Fibroblast of lung (primary cell): ENCODE data around the gene CTNNA2. TPM values are rescaled to one million over a fixed set of nuclear protein-coding genes. Genes with fewer than 3 reads are reported as not detected.

Source experiments
- DNase-seq, 2 donors: peaks; one replicate each; pipeline versions ENCODE4 v3.0.0 to v3.0.0-alpha.2; 2010; ENCODE audit warnings: low read depth in 2 of 2
- H2AFZ ChIP-seq: 2 replicates; pipeline ENCODE4 v1.5.1; 2012; ENCODE audit warnings: low read length, control low read depth, inconsistent platforms
- H3K27ac ChIP-seq: 2 replicates; pipeline ENCODE4 v1.5.1; 2011; ENCODE audit warnings: low read length, control low read depth; ENCODE audit not compliant: insufficient read depth
- H3K27me3 ChIP-seq: 2 replicates; pipeline ENCODE4 v1.5.1; 2011; ENCODE audit warnings: mild to moderate bottlenecking, low read length; ENCODE audit not compliant: control insufficient read depth, insufficient read depth
- H3K36me3 ChIP-seq: 2 replicates; pipeline ENCODE4 v1.5.1; 2011; ENCODE audit warnings: low read length; ENCODE audit not compliant: control insufficient read depth, insufficient read depth
- H3K4me1 ChIP-seq: 2 replicates; pipeline ENCODE4 v1.5.1; 2011; ENCODE audit warnings: low read length; ENCODE audit not compliant: control insufficient read depth, insufficient read depth; ENCODE audit errors: extremely low read depth
- H3K4me2 ChIP-seq: 2 replicates; pipeline ENCODE4 v1.5.1; 2011; ENCODE audit warnings: low read length, control low read depth; ENCODE audit not compliant: insufficient read depth; ENCODE audit errors: extremely low read depth
- H3K4me3 ChIP-seq, 4 experiments: fragments of 200-600 bp in 1 of 4; sonication (generic) in 1 of 4; replicated peaks in 1 of 4; 2 replicates each; pipeline ENCODE4 v1.5.1; 2011 to 2016; ENCODE audit warnings: low read length in 4 of 4, low read depth in 3 of 4, mild to moderate bottlenecking in 3 of 4, control low read depth in 2 of 4, inconsistent platforms in 1 of 4, mixed read lengths in 1 of 4; ENCODE audit not compliant: insufficient read depth in 1 of 4; ENCODE audit errors: control extremely low read depth in 1 of 4
- H3K79me2 ChIP-seq: 2 replicates; pipeline ENCODE4 v1.5.1; 2012; ENCODE audit warnings: mild to moderate bottlenecking, low read length, inconsistent platforms; ENCODE audit not compliant: control insufficient read depth, insufficient read depth
- H3K9ac ChIP-seq: 2 replicates; pipeline ENCODE4 v1.5.1; 2011; ENCODE audit warnings: mild to moderate bottlenecking, low read length, control low read depth; ENCODE audit not compliant: insufficient read depth
- H3K9me3 ChIP-seq: 2 replicates; pipeline ENCODE4 v1.5.1; 2012; ENCODE audit warnings: low read depth, low read length; ENCODE audit not compliant: control insufficient read depth, insufficient read depth
- H4K20me1 ChIP-seq: 2 replicates; pipeline ENCODE4 v1.5.1; 2011; ENCODE audit warnings: low read length; ENCODE audit not compliant: control insufficient read depth, insufficient read depth; ENCODE audit errors: extremely low read depth
- CTCF ChIP-seq, 2 donors: IDR thresholded peaks in 1 of 2; conservative IDR thresholded peaks in 1 of 2; 1 replicate in 1 of 2; 2 replicates in 1 of 2; pipeline ENCODE4 v1.5.1; 2011 to 2012; ENCODE audit warnings: low read length in 2 of 2, control low read depth in 1 of 2, inconsistent platforms in 1 of 2, low read depth in 1 of 2, mild to moderate bottlenecking in 1 of 2
- EZH2 ChIP-seq: IDR thresholded peaks from 2 replicates; pipeline ENCODE4 v1.5.1; 2012; ENCODE audit warnings: low read length, control low read depth, mild to moderate bottlenecking; ENCODE audit errors: missing control alignments
- polyA plus RNA-seq, 2 donors: library from polyadenylated mRNA; depleted of rRNA in 1 of 2; stranded (reverse) in 1 of 2; unstranded in 1 of 2; fragments of >200 nt; gene quantifications; 2 replicates each; pipeline ENCODE4 v1.2.1, GENCODE V29; 2011 to 2012; ENCODE audit warnings: missing spikeins in 1 of 2
- total RNA-seq: library from RNA; depleted of rRNA; stranded (reverse); fragments of >200 nt; gene quantifications from 2 replicates; pipeline ENCODE4 v1.2.1, GENCODE V29; 2014

Gene CTNNA2
- total and polyA plus RNA-seq, 2 donors (not counting 1 experiment from before 2014, with no cell fraction given), result not detected

- no peak overlapping the region for H3K4me3 ChIP-seq
- no peak overlapping the region for H3K9ac ChIP-seq
- no peaks in the 10 kb centered on the region for H3K36me3 ChIP-seq
- H4K20me1 ChIP-seq, result no peaks in the 10 kb centered on the region
- TF ChIP-seq EZH2, result no peak
- TF ChIP-seq CTCF (conservative IDR thresholded peaks at IDR 0.05 in 1 of 2, IDR thresholded peaks at IDR 0.05 in 1 of 2; ENCODE audit: low read depth in 1 of 2, low read length in 2 of 2), result no peak
- no peaks in the 10 kb centered on the region for H3K9me3 ChIP-seq
- no peak overlapping the region for H2AFZ ChIP-seq
- H3K79me2 ChIP-seq, result no peaks in the 10 kb centered on the region
- H3K4me1 ChIP-seq, result no peaks in the 10 kb centered on the region
- H3K4me2 ChIP-seq, result no peak overlapping the region
- H3K27me3 ChIP-seq, result no peaks in the 10 kb centered on the region
- no peak for DNase-seq
- H3K27ac ChIP-seq, result no peak overlapping the region
Observed at GRCh38 chr2:80016171-80016570, 503.3 kb downstream of the CTNNA2 start.

GRCh38 chr2:80019571-80020460 is 507.0 kb downstream of the CTNNA2 start:
- H3K4me1 ChIP-seq, result no peaks in the 10 kb centered on the region
- no peaks in the 10 kb centered on the region for H3K79me2 ChIP-seq
- DNase-seq, result no peak
- H3K27ac ChIP-seq, result no peak overlapping the region
- H3K9ac ChIP-seq, result no peak overlapping the region
- no peaks in the 10 kb centered on the region for H4K20me1 ChIP-seq
- H3K27me3 ChIP-seq, result no peaks in the 10 kb centered on the region
- H3K4me3 ChIP-seq, result no peak overlapping the region
- H2AFZ ChIP-seq, result no peak overlapping the region
- H3K4me2 ChIP-seq, result no peak overlapping the region
- no peaks in the 10 kb centered on the region for H3K36me3 ChIP-seq
- TF ChIP-seq EZH2 (no peak), CTCF (conservative IDR thresholded peaks at IDR 0.05 in 1 of 2, IDR thresholded peaks at IDR 0.05 in 1 of 2; ENCODE audit: low read depth in 1 of 2, low read length in 2 of 2) (no peak)
- H3K9me3 ChIP-seq, result no peaks in the 10 kb centered on the region

GRCh38 chr2:80022018-80022417 is 509.2 kb downstream of the CTNNA2 start:
- no peak for TF ChIP-seq EZH2
- TF ChIP-seq CTCF (conservative IDR thresholded peaks at IDR 0.05 in 1 of 2, IDR thresholded peaks at IDR 0.05 in 1 of 2; ENCODE audit: low read depth in 1 of 2, low read length in 2 of 2), result no peak
- H3K9ac ChIP-seq, result no peak overlapping the region
- H3K36me3 ChIP-seq, result no peaks in the 10 kb centered on the region
- H3K79me2 ChIP-seq, result no peaks in the 10 kb centered on the region
- H3K27ac ChIP-seq, result no peak overlapping the region
- H3K4me2 ChIP-seq, result no peak overlapping the region
- H3K9me3 ChIP-seq, result no peaks in the 10 kb centered on the region
- no peaks in the 10 kb centered on the region for H4K20me1 ChIP-seq
- H3K4me3 ChIP-seq, result no peak overlapping the region
- no peaks in the 10 kb centered on the region for H3K27me3 ChIP-seq
- H2AFZ ChIP-seq, result no peak overlapping the region
- no peak for DNase-seq
- H3K4me1 ChIP-seq, result no peaks in the 10 kb centered on the region
